GM21390 (cell line): ENCODE data around the gene SLC12A9.
"Not testable (repeated sequence)": the region's sequence is repeated elsewhere in the genome, so short reads cannot be mapped to it uniquely, and the experiment has no call there.

Experiments used
- ATAC-seq: cut with Tn5 transposase; IDR thresholded peaks from one replicate; pipeline ENCODE4 v1.9.1; 2021; ENCODE audit not compliant: unreplicated experiment

Gene SLC12A9

GRCh38 chr7:100825751-100826513 is 26.6 kb upstream of the SLC12A9 start:
- no peak for ATAC-seq

GRCh38 chr7:100826514-100827329 is 25.8 kb upstream of the SLC12A9 start:
- no peak for ATAC-seq

- no peak for ATAC-seq
Observed at GRCh38 chr7:100827330-100828226, 24.9 kb upstream of the SLC12A9 start, which contains the start of gene EPHB4. TSS of gene EPHB4 (minus strand) at chr7:100827523. CDS start at chr7:100827030, 493 bp downstream.

GRCh38 chr7:100829150-100829716 is 23.3 kb upstream of the SLC12A9 start:
- no peak for ATAC-seq

- ATAC-seq = no peak
Observed at GRCh38 chr7:100830396-100830795, 22.1 kb upstream of the SLC12A9 start.

GRCh38 chr7:100832281-100832633 is 20.3 kb upstream of the SLC12A9 start:
- no peak for ATAC-seq

GRCh38 chr7:100835903-100836811 is 16.4 kb upstream of the SLC12A9 start:
- no peak for ATAC-seq

GRCh38 chr7:100836812-100837098 is 15.8 kb upstream of the SLC12A9 start:
- ATAC-seq = no peak

- no peak for ATAC-seq
Observed at GRCh38 chr7:100837099-100837836, 15.2 kb upstream of the SLC12A9 start.

- no peak for ATAC-seq
Observed at GRCh38 chr7:100839361-100839760, 13.2 kb upstream of the SLC12A9 start.

- ATAC-seq = no peak
Observed at GRCh38 chr7:100840470-100841100, 11.9 kb upstream of the SLC12A9 start.

- ATAC-seq = no peak
Observed at GRCh38 chr7:100847360-100847759, 5.2 kb upstream of the SLC12A9 start.

- ATAC-seq = no peak
Observed at GRCh38 chr7:100854146-100854895, 1.8 kb downstream of the SLC12A9 start.

GRCh38 chr7:100854899-100855298 is 2.4 kb downstream of the SLC12A9 start:
- not testable (repeated sequence) for ATAC-seq

GRCh38 chr7:100855515-100855914 is 3.0 kb downstream of the SLC12A9 start:
- ATAC-seq = no peak

GRCh38 chr7:100856871-100857282 is 4.4 kb downstream of the SLC12A9 start:
- ATAC-seq = no peak

- no peak for ATAC-seq
Observed at GRCh38 chr7:100859856-100860255, 7.3 kb downstream of the SLC12A9 start.
